ENCODE results near the gene FIBP.

Gene FIBP

DNA sequence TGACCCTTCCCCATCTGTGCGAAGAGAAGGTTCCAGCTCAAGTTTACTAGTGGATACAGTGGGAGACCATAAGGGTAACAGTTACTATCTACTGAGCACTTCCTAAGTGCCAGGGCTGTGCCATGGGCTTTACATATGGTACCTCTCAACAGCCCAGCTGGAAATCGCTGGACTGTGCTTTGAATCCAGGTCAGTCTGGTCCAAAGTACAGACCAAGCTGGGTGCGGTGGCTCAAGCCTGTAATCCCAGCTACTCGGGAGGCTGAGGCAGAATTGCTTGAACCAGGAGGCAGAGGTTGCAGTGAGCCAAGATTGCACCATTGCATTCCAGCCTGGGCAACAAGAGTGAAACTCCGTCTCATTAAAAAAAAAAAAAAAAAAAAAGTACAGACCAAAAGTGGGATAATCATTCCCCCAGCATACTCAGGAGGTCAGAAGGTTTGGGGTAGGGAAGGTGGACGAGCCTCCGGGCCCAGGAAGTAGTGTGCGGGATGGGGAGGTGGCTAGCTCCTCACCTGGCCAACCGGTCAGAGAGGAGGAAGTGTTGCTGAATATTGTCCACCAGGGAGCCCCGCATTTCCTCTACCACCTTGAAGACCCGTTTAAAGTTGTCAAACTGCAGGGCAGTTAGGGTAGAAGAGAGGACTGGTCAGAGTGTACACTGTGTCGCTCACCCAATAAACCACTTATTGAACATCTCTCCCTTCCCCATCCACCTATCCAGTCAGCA, 2.3 kb downstream of the FIBP start:
- Histone ChIP-seq H3K27me3 (ENCODE audit: control insufficient read depth in 1 of 2, insufficient read depth in 2 of 2, low read length in 2 of 2) (no peaks in the 10 kb centered on the region), H3K9ac (ENCODE audit: low read length) (no peak overlapping the region), H3K4me1 (ENCODE audit: insufficient read depth, low read length) (peaks cover 41% of the 10 kb centered on the region), H3K36me3 (ENCODE audit: insufficient read depth, low read length) (peaks cover 37% of the 10 kb centered on the region), H3K4me3 (ENCODE audit: low read depth in 1 of 2, low read length in 2 of 2) (no peak overlapping the region), H3K9me3 (ENCODE audit: low read length) (no peaks in the 10 kb centered on the region), H3K27ac (ENCODE audit: low read depth, low read length) (no peak overlapping the region)

DNA sequence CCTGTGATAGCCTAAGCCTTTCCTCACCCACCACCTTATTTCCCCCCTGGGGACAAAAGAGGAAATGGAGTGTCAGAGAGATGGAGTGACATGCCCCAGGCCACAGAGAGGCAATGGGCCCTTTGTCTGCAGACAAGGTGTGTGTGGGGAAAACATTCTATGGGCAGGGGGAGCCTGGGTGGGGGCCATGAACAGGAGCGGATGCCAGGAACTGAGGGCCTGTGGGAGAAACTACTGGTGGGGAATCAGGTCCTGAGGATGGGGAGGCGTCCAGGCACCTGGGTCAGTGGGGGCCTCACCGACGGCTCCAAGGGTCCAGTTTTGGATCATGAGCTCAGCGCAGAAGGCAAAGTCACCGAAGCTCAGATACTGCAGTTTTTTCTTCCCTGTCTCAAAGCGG, 3.0 kb downstream of the FIBP start:
- Histone ChIP-seq H3K4me1 (ENCODE audit: insufficient read depth, low read length) (peaks cover 41% of the 10 kb centered on the region), H3K27me3 (ENCODE audit: control insufficient read depth in 1 of 2, insufficient read depth in 2 of 2, low read length in 2 of 2) (no peaks in the 10 kb centered on the region), H3K9ac (ENCODE audit: low read length) (no peak overlapping the region), H3K9me3 (ENCODE audit: low read length) (no peaks in the 10 kb centered on the region), H3K4me3 (ENCODE audit: low read depth in 1 of 2, low read length in 2 of 2) (no peak overlapping the region), H3K27ac (ENCODE audit: low read depth, low read length) (no peak overlapping the region), H3K36me3 (ENCODE audit: insufficient read depth, low read length) (peaks cover 37% of the 10 kb centered on the region)

DNA sequence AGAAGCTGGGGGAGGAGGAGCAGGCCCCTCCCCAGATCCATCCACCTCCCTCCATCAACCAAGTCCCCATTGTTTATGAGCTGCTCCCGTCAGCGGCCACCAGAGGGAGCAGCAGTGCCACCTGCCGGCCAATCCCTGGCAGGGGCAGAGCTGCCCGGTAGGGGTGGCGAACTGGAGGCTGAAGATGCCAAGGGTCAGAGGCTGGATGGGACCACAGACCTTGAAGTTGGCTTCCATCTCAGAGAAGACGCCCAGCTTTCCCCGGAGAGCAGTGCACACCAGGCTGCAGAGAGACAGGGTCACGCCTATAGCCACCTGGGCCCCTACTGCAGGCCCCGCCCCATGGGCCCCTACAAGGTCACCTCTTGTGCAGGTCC, 3.6 kb downstream of the FIBP start:
- Histone ChIP-seq H3K4me1 (ENCODE audit: insufficient read depth, low read length) (peaks cover 36% of the 10 kb centered on the region), H3K9ac (ENCODE audit: low read length) (no peak overlapping the region), H3K4me3 (ENCODE audit: low read depth in 1 of 2, low read length in 2 of 2) (no peak overlapping the region), H3K27ac (ENCODE audit: low read depth, low read length) (no peak overlapping the region), H3K36me3 (ENCODE audit: insufficient read depth, low read length) (peaks cover 37% of the 10 kb centered on the region), H3K27me3 (ENCODE audit: control insufficient read depth in 1 of 2, insufficient read depth in 2 of 2, low read length in 2 of 2) (no peaks in the 10 kb centered on the region), H3K9me3 (ENCODE audit: low read length) (no peaks in the 10 kb centered on the region)

DNA sequence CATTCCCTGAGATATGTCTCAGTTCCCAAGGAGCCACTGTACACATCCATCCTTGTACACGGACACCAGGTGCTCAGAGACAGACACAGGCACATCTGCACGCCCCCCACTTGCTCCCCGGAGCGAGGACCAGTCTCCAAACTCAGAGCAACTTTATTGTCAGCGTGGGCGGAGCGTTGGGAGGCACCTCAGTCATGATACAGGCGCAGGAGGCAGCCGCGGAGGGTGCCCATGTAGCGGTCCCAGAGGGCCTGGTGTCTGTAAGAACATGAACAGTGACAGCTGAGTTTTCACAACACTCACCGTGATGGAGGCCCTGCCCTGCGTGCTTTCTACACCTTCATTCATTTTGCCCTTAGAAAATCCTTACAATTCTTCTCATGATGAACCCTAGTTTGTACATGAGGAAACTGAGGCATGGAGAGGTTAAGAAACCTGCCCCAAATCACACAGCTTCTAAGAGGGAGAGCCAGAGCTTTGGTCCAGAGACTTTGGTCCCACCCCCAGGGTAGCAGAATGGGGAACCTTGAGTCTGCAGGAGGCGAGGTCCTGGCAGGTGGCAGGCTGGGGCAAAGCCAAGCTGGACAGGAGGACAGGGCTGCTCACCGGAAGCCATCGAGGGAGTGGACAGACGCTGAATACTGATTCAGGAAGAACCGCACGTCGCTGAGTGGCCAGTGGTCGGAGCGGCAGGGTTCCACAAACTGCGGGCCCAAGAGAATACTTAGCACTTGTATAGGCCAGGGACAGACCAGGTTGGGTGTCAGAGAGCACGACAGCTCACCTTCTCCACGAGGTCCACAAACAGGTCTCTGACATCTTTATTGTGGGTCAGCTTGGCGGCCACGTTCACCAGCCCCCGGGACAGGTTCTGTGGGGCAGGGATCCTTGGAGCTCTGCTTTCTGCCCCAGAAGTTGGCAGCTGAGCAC, 4.2 kb downstream of the FIBP start:
- Histone ChIP-seq H3K27me3 (ENCODE audit: control insufficient read depth in 1 of 2, insufficient read depth in 2 of 2, low read length in 2 of 2) (no peaks in the 10 kb centered on the region), H3K27ac (ENCODE audit: low read depth, low read length) (no peak overlapping the region), H3K4me1 (ENCODE audit: insufficient read depth, low read length) (peaks cover 29% of the 10 kb centered on the region), H3K36me3 (ENCODE audit: insufficient read depth, low read length) (peaks cover 37% of the 10 kb centered on the region), H3K4me3 (ENCODE audit: low read depth in 1 of 2, low read length in 2 of 2) (no peak overlapping the region), H3K9me3 (ENCODE audit: low read length) (no peaks in the 10 kb centered on the region), H3K9ac (ENCODE audit: low read length) (no peak overlapping the region)

DNA sequence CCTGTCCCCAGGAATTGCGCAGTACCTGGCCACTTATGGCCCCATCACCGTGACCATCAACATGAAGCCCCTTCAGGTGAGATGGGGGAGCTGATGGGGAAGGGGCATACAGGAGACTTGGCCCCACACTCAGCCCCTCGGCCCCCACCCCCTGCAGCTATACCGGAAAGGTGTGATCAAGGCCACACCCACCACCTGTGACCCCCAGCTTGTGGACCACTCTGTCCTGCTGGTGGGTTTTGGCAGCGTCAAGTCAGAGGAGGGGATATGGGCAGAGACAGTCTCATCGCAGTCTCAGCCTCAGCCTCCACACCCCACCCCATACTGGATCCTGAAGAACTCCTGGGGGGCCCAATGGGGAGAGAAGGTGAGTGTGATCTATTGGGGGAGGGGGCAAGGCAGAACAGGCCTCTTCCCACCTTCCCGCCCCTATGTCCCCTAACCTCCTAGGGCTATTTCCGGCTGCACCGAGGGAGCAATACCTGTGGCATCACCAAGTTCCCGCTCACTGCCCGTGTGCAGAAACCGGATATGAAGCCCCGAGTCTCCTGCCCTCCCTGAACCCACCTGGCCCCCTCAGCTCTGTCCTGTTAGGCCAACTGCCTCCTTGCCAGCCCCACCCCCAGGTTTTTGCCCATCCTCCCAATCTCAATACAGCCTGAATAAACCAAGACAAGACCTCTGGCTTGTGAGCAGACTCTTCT, 5.1 kb downstream of the FIBP start:
- Histone ChIP-seq H3K27ac (ENCODE audit: low read depth, low read length) (no peak overlapping the region), H3K4me1 (ENCODE audit: insufficient read depth, low read length) (peaks cover 24% of the 10 kb centered on the region), H3K9ac (ENCODE audit: low read length) (no peak overlapping the region), H3K27me3 (ENCODE audit: control insufficient read depth in 1 of 2, insufficient read depth in 2 of 2, low read length in 2 of 2) (no peaks in the 10 kb centered on the region), H3K36me3 (ENCODE audit: insufficient read depth, low read length) (peaks cover 37% of the 10 kb centered on the region), H3K9me3 (ENCODE audit: low read length) (no peaks in the 10 kb centered on the region), H3K4me3 (ENCODE audit: low read depth in 1 of 2, low read length in 2 of 2) (no peak overlapping the region)

DNA sequence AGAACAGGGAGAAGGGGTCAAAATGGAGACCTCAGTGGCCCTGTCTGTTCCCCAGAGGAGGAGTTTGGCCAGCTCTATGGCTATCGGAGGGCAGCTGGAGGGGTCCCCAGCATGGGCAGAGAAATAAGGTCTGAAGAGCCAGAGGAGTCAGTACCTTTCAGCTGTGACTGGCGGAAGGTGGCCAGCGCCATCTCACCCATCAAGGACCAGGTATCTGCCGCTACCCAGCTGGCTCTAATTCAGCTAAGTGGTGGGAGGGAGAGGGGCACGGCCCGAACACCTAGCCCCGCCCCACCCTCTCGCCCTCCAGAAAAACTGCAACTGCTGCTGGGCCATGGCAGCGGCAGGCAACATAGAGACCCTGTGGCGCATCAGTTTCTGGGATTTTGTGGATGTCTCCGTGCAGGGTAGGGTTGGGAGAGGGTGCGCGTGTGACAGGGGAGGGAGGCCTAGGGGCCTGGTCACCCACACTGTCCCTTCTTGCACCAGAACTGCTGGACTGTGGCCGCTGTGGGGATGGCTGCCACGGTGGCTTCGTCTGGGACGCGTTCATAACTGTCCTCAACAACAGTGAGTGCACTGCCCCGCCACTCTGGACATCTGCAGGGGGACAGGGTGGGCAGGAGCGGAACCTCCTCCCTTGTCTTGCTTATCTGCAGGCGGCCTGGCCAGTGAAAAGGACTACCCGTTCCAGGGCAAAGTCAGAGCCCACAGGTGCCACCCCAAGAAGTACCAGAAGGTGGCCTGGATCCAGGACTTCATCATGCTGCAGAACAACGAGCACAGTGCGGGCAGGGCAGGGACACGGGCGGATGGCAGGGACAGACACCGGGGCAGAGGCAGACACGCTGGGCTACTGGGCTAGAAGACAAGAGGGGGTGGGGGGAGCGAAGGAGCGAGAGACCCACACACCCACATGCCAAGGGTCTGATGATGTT, 5.9 kb downstream of the FIBP start:
- Histone ChIP-seq H3K4me1 (ENCODE audit: insufficient read depth, low read length) (peaks cover 19% of the 10 kb centered on the region), H3K36me3 (ENCODE audit: insufficient read depth, low read length) (peaks cover 37% of the 10 kb centered on the region), H3K9ac (ENCODE audit: low read length) (no peak overlapping the region), H3K4me3 (ENCODE audit: low read depth in 1 of 2, low read length in 2 of 2) (no peak overlapping the region), H3K27me3 (ENCODE audit: control insufficient read depth in 1 of 2, insufficient read depth in 2 of 2, low read length in 2 of 2) (no peaks in the 10 kb centered on the region), H3K27ac (ENCODE audit: low read depth, low read length) (no peak overlapping the region), H3K9me3 (ENCODE audit: low read length) (no peaks in the 10 kb centered on the region)

DNA sequence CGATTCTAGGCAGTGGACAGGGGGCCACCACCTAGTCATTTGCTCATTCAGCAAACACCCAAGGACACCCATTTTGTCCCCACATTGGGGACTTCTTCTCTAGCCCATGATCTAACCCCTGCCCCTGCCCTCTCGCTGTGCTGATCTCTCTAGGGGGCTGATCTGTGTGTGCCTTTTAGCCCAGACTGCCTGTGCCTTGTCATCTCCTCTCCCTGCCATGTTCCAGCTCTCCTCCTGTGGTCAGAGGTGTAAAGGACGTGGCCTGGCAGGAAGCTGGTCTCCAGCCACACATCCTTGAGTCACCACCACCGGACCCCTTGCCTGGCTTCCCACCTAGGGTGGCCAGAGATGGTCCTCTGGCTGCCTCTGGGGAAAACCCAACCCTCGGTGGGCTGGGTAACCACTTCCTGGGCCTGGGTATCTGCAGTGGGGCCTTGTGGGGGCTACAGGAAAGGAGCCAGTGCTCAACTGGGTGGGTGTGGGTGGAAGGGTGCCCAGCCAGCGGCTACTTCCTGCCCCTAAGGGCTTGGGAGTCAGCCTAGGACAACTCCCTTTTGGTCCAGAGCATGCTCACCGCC, 7.3 kb downstream of the FIBP start:
- H3K9ac ChIP-seq (ENCODE audit: low read length): no peak overlapping the region
- no peak overlapping the region for H3K27ac ChIP-seq (ENCODE audit: low read depth, low read length)
- H3K4me3 ChIP-seq (ENCODE audit: low read depth in 1 of 2, low read length in 2 of 2): no peak overlapping the region

DNA sequence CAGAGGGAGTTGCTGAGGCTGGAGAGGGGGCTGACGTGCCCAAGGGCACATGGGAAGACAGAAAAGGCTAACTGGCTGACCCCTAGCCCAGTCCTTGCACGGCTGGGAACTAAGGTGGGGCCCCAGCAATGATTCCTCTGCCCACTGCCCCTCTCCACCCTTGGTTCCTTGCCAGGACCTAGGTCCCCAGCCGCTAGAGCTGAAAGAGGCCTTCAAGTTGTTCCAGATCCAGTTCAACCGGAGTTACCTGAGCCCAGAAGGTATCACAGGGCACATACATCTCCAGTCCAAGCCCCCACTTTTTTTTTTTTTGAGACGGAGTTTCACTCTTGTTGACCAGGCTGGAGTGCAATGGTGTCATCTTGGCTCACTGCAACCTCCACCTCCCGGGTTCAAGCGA, 8.2 kb downstream of the FIBP start:
- Histone ChIP-seq H3K4me3 (ENCODE audit: low read depth in 1 of 2, low read length in 2 of 2) (no peak overlapping the region), H3K36me3 (ENCODE audit: insufficient read depth, low read length) (peaks cover 18% of the 10 kb centered on the region), H3K4me1 (ENCODE audit: insufficient read depth, low read length) (peaks cover 10% of the 10 kb centered on the region), H3K27ac (ENCODE audit: low read depth, low read length) (no peak overlapping the region), H3K27me3 (ENCODE audit: control insufficient read depth in 1 of 2, insufficient read depth in 2 of 2, low read length in 2 of 2) (no peaks in the 10 kb centered on the region), H3K9me3 (ENCODE audit: low read length) (no peaks in the 10 kb centered on the region), H3K9ac (ENCODE audit: low read length) (no peak overlapping the region)

More for the DNA sequence above, 7.3 kb downstream of the FIBP start:
- Histone ChIP-seq H3K4me1 (ENCODE audit: insufficient read depth, low read length) (peaks cover 10% of the 10 kb centered on the region), H3K36me3 (ENCODE audit: insufficient read depth, low read length) (peaks cover 27% of the 10 kb centered on the region), H3K27me3 (ENCODE audit: control insufficient read depth in 1 of 2, insufficient read depth in 2 of 2, low read length in 2 of 2) (no peaks in the 10 kb centered on the region), H3K9me3 (ENCODE audit: low read length) (no peaks in the 10 kb centered on the region)

DNA sequence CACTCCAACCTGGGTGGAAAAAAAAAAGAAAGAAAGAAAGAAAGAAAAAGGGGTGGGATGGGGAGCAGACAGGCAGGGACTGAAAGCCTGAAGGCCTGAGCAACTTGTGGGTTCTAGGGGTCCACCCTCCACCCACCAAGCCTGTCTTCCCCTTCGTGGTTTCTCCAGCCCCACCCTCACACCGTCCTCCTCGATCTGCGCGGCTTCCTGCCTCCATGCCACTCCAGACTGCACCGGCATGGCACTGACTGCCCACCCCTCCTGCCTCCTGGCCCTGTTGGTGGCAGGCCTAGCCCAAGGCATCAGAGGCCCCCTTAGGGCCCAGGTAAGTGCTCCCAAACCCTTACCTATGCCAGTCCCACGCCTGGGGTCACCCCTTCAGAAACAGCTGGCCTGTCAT, 8.7 kb downstream of the FIBP start, which contains the start of gene CTSW:
CTSW (plus strand) TSS at position 221 of the 400 bp plus-strand sequence; CDS start at position 239, 18 bp downstream.
- Histone ChIP-seq H3K36me3 (ENCODE audit: insufficient read depth, low read length) (peaks cover 16% of the 10 kb centered on the region), H3K4me1 (ENCODE audit: insufficient read depth, low read length) (peaks cover 6% of the 10 kb centered on the region), H3K9me3 (ENCODE audit: low read length) (no peaks in the 10 kb centered on the region), H3K4me3 (ENCODE audit: low read depth in 1 of 2, low read length in 2 of 2) (no peak within 1 kb of the TSS), H3K9ac (ENCODE audit: low read length) (no peak within 1 kb of the TSS), H3K27me3 (ENCODE audit: control insufficient read depth in 1 of 2, insufficient read depth in 2 of 2, low read length in 2 of 2) (no peaks in the 10 kb centered on the region), H3K27ac (ENCODE audit: low read depth, low read length) (no peak within 1 kb of the TSS)

DNA sequence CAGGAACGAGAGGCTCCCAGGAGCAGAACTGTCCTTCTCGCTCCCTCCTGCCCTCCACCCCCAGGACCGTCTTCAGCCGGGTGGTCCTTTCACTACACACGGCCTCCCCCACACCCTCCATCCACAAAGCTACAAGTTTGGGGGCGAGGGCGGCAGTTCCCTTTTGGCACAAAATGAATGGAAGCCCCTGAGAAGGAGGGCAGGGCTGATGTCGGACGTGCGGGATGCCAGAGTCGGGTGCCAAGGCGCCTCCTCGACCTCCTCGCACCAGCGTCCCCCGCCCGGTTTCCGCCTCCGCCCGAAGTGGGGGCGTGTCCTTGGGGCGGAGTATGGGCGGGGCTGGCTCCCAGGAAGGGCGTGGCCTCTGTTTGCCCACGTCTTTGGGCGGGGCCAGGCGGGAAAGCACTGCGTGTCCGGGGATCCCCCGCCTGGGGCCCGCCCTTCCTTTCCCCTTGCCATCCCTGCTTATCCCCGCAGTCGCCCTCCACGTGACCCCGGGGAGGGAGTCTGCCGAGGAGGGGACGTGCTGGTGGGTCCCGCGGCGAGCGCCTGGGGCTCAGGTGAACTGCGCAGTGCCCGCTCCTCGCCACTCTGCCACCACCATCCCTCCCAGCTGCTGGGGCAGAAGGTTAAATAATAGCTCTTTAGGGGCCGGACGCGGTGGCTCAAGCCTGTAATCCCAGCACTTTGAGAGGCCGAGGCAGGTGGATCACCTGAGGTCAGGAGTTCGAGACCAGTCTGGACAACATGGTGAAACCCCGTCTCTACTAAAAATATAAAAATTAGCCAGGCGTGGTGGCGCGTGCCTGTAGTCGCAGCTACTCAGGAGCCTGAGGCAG, 14.7 kb downstream of the FIBP start:
- H3K9me3 ChIP-seq (ENCODE audit: low read length): no peaks in the 10 kb centered on the region
- H3K4me3 ChIP-seq (ENCODE audit: low read depth in 1 of 2, low read length in 2 of 2): peak overlapping the region; percentile 59 to 76
- H3K4me1 ChIP-seq (ENCODE audit: insufficient read depth, low read length): peaks cover 20% of the 10 kb centered on the region
- peak overlapping the region; percentile 56 for H3K27ac ChIP-seq (ENCODE audit: low read depth, low read length)
- peak overlapping the region; percentile 46 for H3K9ac ChIP-seq (ENCODE audit: low read length)
- H3K27me3 ChIP-seq (ENCODE audit: control insufficient read depth in 1 of 2, insufficient read depth in 2 of 2, low read length in 2 of 2): no peaks in the 10 kb centered on the region
- H3K36me3 ChIP-seq (ENCODE audit: insufficient read depth, low read length): peaks cover 24% of the 10 kb centered on the region
